NOMO-1 (cell line): ENCODE data around the gene PCYT1B.
"Not testable (repeated sequence)": the region's sequence is repeated elsewhere in the genome, so short reads cannot be mapped to it uniquely, and the experiment has no call there.

Source experiments
- DNase-seq, 2 experiments: peaks; one replicate each; lab custom pipeline; 2025; ENCODE audit not compliant: unreplicated experiment in 2 of 2; lab: John Stamatoyannopoulos, UW

The PCYT1B gene

DNA sequence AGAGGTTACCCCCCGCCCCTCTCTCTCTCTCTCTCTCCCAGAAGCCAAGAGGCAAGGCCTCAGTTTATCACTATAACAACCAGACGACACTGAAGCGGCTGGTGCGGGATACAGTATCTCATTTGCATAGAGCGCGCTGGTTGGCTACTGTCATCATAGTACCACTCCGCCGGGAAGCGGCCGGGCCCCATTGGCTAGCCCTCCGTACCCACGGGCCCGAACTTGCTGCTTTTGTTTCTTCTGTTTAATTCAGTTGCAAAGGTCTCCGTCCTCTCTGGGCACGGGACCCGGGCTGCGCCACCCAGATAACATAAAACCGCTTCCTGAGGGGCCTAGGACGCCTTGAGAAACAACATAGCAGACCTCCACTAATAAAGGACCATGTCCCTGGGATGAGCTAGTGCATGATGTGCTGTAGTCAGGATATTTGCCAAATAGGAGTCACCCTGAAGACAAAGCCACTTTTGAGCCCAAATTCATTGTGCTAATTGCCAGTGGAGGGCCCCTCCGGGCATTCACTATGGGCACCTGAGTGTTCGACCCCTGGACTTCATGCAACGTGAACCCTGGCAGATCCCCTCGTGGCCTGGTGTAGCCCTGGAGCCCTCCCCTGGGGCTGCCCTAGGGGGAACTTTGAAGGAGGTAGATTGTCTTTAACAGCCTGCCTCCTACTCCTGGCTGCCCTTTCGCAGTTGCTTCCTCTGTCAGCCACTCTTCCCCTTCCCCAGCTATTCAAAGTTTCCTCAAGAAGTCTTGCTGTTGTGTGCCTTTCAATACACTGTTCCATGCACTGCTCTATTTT is at the start of gene PCYT1B:
TSS of gene PCYT1B (minus strand) at position 91 of the 802 bp plus-strand sequence. CDS start 242 bp downstream, outside the sequence.
- peak in 1 of 2 experiments; percentile 22 for DNase-seq

DNA sequence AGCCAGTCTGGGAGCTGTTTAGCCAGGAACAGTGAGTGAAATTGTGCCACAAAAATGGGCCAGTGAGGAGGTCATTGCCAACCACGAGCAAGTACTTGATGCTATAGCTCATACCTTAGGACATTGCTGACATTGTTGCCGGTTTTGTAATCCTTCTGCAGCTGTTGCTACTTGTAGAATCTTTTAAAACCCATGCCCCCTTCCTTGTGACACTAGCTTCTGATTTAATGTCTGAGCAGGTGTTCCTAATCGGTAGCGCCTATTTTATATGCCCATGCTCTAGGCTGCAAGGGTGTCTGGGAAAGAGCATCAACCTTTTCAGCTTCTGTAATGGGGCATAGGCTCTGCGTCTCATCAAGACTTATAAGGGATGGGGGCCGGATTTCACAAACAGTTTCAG is 49.1 kb upstream of the PCYT1B start:
- DNase-seq = no peak

DNA sequence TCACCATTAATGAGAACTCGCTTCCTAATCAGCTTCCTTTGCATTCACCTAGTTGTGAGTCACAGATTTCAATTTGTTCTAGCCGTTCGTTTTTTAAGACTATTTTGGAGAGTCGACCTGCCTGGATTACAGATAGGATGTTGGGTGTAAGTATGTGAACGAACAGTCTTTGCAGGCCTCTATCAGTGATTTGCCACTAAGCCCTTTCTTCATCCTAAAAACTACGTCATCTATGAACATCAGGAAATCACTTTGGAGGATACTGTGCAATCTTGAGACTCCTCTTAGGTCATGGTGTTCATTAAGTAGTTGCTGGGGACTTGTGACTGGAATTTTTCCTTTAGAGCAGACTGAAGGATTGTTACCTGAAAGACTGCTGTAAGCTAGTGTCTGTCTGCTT is 47.7 kb upstream of the PCYT1B start:
- DNase-seq = peak in 1 of 2 experiments; percentile 10

DNA sequence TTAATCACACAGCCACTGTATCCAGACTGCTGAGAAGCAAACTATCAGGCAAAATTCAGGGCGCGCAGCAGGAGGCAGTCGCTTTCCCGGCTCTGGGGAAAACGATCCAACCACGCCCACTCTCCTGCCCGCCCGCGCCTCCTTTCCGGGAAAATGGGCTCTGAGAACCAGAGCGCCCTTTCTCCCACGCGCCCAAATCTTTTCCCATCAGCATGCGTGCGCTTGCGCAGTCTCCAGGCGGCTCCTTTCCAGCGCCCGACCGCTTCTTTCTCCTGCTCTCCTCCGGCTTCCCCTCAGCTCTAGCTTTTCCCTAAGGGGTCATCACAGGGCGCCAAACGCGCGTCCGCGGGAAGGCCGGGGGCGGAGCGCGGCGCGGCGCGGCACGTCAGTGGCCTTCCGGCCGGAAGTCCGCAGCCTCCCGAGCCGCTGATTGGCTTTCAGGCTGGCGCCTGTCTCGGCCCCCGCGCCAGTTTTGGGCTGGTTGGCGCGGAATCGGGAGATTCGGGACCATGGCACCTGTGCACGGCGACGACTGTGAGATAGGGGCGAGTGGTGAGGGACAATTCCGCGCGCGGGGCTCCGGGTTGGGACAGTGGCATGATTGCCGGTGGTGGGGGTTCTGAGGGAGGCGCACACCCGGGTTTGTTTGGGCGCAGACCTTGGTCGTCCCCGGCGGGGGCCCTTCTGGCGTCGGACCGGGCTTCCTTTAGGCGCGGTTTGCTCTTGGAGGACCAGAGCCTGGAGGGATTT is 46.5 kb upstream of the PCYT1B start, which contains the start of gene POLA1:
TSS of gene POLA1 (plus strand) at position 466 of the 750 bp plus-strand sequence. CDS start at position 510, 44 bp downstream.
- DNase-seq = peak; percentile 85 to 87

DNA sequence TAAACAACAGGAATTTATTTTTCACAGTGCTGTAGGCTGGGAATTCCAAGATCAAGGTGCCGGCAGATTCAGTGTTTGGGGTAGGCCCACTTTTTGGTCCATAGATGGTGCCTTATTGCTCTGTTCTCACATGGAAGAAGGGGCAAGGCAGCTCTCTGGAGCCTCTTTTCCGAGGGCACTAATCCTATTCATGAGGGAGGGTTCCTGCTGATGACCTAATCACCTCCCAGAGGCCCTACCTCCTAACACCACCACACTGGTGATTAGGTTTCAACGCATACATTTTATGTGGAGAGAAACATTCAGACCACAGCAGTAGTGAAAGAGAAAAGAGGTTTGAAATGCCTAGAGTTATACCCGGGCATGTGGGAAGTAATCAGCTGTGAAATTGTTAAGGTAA is 45.2 kb upstream of the PCYT1B start:
- no peak for DNase-seq

DNA sequence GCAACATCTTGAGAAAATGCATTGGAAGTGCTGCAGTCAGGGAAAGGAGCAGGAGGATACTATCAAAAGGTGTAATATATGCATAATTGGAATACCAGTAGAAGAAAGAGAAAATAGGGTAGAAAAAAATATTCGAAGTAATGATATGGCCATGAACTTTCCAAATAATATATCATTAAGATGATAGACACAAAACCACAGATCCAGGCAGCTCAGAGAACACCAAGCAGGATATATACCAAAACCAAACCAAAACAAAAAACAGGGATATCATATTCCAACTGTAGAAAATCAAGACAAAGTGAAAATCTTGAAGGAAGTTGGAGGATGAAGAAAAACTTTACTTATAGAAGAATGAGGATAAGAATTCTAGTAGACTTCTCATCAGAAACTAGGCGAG is 36.9 kb upstream of the PCYT1B start:
- no peak for DNase-seq

DNA sequence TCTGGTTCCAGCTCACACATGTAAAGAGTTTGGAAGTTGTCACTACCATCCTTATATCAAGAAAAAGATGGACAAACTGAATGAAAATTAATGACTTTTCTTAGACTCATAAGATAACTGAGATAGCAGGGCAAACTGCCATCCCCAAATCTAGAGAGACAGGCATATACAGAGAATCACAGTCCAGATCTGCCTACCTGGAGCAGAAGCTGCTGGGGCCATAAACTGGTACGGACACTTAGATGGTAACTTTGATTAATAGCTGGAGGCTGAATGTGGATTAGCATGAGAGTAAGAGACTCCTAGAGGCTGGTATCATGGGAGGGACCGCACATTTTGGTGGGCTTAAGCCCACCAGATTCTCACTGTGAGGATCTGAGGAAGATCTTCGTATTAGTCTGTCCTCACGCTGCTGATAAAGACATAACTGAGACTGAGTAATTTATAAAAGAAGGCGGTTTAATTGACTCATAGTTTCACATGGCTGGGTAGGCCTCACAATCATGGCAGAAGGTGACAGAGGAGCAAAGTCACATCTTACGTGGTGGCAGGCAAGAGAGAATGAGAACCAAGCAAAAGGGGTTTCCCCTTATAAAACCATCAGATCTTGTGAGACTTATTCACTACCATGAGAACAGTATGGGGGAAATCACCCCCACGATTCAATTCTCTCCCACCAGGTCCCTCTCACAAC is 35.7 kb upstream of the PCYT1B start:
- no peak for DNase-seq

DNA sequence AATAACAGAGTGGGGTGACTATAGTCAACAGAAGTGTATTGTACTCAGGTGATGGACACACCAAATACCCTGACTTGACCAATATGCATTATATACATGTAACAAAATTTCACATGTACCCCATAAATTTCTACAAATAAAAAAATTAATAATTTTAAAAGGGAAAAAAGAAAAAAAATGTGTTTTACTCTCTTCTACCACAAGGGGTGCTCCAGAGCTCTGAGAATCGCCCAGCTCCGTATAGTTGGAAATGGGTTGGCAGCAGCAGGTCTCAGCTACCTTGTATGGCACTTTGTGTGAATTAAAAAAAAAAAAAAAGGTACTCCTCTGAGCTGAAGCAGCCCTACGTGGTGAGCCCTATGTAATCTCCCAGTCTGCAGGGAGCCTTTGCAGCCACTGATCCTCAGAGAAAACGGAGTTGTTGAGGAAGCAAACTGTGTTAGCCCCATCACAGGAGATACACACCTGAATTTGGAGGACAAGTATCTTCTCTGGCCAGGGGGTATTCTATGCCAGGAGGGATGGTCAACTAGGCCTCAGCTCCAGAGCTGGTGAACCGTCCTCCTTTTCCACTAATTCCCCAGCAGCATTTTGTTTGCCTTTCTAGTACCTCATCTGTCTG is 29.4 kb upstream of the PCYT1B start:
- DNase-seq = no peak

DNA sequence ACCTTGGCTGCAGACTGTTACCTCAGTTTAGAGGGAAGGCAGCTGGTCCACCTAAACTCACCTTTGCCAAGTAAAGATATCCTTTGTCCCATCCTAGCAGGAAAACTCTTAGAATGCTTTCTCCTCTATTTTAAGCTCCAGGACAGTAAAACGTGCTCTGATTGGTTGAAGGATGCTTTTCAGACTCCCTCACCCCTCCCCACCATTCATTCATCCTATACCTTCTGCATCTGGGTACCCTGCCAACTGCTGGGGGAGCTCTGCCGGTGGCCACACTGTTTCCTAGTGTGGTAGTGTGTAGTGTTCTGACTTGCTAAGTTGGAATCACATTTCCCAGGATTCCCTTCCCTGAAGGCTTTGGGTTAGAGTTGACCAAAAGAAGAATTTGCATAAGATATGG is 26.3 kb upstream of the PCYT1B start:
- no peak for DNase-seq

DNA sequence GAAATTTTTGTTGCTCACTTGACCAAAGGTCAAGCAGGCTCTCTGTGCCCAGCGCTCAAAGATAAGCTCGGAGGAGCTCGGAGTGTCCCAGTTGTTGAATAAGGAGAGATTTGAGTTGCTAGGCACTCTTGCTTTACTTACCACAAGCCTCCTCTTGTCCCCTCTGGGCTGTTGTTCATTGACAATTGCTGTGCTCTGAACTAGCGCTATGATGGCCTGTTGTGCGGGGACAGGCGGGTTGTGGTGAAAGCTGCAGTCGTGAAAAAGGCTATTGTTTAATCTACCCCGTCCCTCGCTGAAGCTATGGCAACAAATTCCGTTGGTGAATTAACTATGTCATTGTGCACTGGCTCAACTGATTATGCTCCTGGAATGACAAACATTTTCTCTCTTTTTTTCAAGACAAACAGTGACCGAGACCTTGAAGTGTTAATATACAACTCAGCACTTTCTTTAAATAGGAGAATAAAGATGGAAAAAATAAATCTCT is 25.6 kb upstream of the PCYT1B start:
- DNase-seq = no peak

DNA sequence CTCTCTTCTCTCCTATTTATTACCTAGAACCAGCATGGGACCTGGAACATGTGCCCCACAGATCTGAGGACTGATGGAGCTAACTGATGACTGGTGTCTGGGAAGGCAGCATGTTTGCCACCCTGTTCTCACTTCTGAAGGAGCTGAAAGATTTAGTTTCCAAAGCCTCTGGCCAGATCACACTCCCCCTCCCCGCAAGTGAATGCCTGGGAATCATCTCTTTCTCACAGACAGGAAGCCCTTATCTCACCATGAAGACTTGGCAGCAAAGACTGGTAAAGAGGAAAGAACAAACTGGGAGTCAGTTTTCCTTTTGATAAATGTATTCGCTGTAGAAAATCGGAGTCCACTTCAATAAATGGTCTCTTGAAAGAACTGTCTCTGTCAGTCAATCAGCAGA is 21.0 kb upstream of the PCYT1B start:
- no peak for DNase-seq

DNA sequence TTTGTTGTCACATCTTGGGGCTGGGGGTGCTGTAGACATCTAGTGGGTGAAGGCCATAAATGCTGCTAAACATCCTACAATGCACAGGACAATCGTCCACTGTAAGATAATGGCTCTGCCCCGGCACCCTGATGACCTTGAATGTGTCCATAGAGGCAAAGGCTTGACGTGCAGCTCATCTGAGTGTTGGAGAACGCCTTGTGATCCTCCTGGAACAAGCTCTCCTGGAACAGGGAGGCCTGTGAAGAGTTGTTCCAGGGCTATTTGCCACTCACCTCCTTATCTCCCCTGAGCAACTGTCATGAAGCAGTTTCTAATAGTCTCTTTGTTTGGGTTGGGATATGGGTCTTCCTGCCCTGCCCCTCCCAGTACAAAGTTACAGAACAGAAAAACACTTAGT is 15.2 kb upstream of the PCYT1B start:
- DNase-seq = no peak

DNA sequence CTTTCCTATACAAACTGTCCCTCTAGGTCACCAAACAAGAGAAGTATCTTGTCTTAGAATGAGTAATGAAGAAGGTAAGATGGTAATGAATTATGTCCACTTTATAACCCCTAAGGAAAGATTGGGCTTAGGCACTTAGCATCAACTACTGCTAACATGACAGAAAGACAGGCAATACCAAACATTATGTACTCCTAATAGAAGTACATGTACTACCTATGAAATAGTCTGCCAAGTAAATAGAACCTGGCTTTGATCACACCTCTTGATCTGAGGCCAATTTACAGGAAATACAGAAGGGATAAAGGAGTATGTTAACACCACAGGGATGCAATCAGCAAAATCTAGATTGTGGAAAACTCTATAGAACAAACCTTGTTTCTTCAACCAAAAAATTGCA is 14.1 kb upstream of the PCYT1B start:
- no peak for DNase-seq

DNA sequence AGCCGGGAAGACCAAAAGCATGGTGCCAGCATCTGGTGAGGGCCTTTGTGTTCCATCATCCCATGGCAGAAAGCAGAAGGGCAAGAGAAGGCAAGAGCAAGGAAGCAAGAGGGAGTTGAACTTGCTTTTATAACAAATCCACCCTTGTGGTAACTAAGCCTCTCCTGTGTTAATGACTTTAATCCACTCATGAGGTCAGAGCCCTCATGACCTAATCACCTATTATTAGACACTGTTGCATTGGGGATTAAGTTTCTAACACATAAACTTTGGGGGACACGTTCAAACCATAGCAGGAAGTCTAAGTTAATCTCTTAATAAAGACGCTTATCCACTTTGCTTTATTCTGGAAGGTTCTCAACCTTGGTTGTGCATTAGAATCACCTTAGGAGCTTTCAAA is 12.5 kb upstream of the PCYT1B start:
- no peak for DNase-seq

DNA sequence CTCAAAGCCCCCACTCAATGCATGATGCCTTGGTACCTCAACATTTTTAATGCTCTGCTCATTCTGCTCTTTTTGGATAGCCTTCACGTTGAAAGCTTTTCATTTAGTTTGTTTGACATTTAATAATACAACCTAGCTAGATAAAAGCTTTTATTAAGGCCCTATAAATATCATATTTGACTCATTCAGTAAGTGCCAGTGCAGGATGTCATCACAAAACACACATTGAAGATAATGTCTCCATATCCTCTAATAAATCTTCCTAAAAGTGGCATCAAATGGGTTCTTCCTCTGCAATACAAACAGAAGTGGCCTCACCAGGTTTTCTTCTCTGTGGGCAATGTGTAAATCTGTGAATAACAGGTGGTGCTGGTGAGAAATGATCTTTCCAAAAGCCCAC is 12.0 kb upstream of the PCYT1B start:
- DNase-seq = no peak

DNA sequence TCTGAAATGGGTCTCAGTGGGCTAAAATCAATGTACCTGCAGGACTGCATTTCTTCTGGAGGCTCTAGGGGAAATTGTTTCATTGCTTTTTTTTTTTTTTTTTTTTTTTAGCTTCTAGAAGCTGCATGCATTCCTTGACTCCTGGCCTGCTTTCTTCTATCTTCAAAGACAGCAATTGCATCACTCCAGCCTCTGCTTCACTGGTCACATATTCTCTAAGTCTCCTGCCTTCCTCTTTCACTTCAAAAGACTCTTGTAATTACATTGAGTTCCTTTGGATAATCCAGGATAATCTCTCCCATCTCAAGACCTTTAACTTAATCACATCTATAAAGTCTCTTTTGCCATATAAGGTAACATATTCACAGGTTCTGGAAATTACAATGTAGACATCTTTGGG is 11.3 kb upstream of the PCYT1B start:
- DNase-seq = no peak

DNA sequence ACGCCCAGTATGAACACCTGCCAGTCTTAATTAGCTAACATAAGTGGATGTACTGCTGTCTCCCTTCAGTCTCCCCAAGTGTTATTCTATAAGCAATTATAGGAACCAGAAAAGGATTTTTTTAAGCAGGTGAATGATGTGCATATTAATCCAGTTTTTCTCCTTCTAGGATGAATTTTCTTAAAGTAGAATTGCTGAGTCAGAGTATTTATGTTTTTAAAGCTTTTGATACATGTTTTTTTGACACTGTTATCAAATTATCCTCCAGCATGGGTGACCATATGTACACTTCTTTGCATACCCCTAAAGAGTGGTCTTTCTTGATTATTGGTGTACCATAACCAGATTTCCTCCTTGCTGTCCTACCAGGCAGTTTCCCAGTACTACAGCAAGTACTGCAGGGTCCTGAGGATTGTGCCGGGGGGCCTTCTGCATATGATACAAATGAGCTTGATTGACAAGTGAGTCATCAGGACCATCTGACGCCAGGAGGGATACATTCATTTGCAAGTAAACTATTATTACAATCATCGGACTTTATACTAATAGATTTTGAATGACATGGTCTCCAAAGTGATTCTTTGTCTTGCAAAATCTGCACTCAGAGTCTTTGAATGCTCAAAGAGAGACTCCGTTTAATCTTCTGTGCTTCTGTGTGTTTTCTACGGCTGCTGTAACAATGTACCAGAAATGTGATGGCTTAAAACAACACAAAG is 10.7 kb upstream of the PCYT1B start:
- DNase-seq = no peak

DNA sequence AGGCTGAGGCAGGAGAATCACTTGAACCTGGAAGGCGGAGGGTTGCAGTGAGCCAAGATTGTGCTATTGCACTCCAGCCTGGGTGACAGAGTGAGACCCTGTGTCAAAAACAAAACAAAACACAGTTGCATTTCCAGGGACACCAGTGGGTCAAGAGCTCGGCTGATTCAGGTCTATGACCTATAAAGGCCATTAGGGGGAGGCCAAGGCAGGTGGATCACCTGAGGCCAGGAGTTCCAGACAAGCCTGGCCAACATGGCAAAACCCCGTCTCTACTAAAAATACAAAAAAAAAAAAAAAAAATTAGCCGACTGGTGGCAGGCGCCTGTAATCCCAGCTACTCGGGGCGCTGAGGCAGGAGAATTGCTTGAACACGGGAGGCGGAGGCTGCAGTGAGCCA is 8.5 kb upstream of the PCYT1B start:
- not testable (repeated sequence) for DNase-seq

DNA sequence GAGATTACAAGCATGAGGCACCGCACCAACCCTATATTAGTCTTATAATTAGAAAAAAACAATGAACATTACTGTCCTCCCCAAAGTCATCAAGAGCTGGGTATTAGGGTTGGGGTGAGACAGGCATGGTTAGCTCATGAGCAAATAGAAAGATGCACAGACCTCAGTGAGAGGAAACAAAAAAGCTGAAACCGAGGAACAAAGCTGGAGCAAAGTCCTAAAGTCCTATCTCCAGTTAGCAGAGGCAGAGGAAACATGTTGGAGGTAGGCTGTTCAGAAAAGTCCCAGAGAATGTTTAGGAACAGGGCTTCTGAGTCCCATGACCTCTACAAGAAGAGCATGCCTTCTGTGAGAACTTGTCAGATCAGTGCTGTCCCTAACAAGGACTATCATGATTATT is 4.6 kb upstream of the PCYT1B start:
- no peak for DNase-seq

DNA sequence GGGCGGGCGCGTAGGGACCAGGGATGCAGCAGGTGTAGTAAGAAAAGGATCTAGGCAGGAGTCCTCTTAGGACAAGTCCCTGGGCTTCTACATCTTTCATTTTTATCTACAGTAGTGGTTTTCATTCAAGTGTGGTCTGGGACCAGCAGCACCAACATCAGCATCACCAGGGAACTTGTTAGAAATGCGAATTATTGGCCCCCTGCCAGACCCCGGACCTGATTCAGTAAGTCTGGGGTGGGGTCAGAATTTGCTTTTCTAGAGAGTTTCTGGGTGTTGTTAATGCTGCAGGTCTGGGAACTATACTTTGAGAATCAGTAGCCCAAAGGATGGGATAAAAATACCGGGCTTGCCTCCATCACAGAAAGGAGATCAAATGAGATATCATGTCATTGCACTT is 1.3 kb upstream of the PCYT1B start:
- no peak for DNase-seq
